Endothelial cell (in vitro differentiated cells): ENCODE measurements around the gene CTNS. TPM values are rescaled to one million over a fixed set of nuclear protein-coding genes. Genes with fewer than 3 reads are reported as not detected.
"Not testable (repeated sequence)": the region's sequence is repeated elsewhere in the genome, so short reads cannot be mapped to it uniquely, and the experiment has no call there.

Experiments
- DNase-seq: peaks from one replicate; pipeline ENCODE4 v3.0.0; 2021; ENCODE audit warnings: low spot score
- H3K27ac Mint-ChIP-seq: one replicate; pipeline ENCODE4 v1.8.0; 2021; ENCODE audit warnings: mixed read lengths, inconsistent platforms; ENCODE audit not compliant: unreplicated experiment
- H3K27me3 Mint-ChIP-seq: one replicate; pipeline ENCODE4 v1.8.0; 2021; ENCODE audit warnings: mild to moderate bottlenecking, moderate library complexity, mixed read lengths, inconsistent platforms; ENCODE audit not compliant: unreplicated experiment
- H3K36me3 Mint-ChIP-seq: one replicate; pipeline ENCODE4 v1.8.0; 2021; ENCODE audit warnings: mild to moderate bottlenecking, low read depth, mixed read lengths, inconsistent platforms; ENCODE audit not compliant: unreplicated experiment
- H3K4me1 Mint-ChIP-seq: one replicate; pipeline ENCODE4 v1.8.0; 2021; ENCODE audit warnings: mild to moderate bottlenecking, mixed read lengths, inconsistent platforms; ENCODE audit not compliant: unreplicated experiment
- H3K4me3 Mint-ChIP-seq: one replicate; pipeline ENCODE4 v1.8.0; 2021; ENCODE audit warnings: mild to moderate bottlenecking, mixed read lengths, inconsistent platforms; ENCODE audit not compliant: unreplicated experiment
- H3K9me3 Mint-ChIP-seq: one replicate; pipeline ENCODE4 v1.8.0; 2021; ENCODE audit warnings: mixed read lengths, inconsistent platforms; ENCODE audit not compliant: unreplicated experiment
- total RNA-seq: library from RNA; stranded (reverse); fragmentation: NEBNext Ultra II Directional; extraction: Animal tissue kit (Norgen Biotek cat#: 25700); gene quantifications from one replicate; pipeline ENCODE4 v1.2.1, GENCODE V29; 2021; ENCODE audit not compliant: unreplicated experiment
- TF ChIP-seq, protein P1 (sequence below): fragments of 200-600 bp; sonication (generic); IDR thresholded peaks from one replicate; pipeline ENCODE4 v1.5.0; 2021; ENCODE audit warnings: antibody characterized with exemption; ENCODE audit not compliant: unreplicated experiment

Gene CTNS
- total RNA-seq, 1 donor from 2014 or later: 17.5 TPM

DNA sequence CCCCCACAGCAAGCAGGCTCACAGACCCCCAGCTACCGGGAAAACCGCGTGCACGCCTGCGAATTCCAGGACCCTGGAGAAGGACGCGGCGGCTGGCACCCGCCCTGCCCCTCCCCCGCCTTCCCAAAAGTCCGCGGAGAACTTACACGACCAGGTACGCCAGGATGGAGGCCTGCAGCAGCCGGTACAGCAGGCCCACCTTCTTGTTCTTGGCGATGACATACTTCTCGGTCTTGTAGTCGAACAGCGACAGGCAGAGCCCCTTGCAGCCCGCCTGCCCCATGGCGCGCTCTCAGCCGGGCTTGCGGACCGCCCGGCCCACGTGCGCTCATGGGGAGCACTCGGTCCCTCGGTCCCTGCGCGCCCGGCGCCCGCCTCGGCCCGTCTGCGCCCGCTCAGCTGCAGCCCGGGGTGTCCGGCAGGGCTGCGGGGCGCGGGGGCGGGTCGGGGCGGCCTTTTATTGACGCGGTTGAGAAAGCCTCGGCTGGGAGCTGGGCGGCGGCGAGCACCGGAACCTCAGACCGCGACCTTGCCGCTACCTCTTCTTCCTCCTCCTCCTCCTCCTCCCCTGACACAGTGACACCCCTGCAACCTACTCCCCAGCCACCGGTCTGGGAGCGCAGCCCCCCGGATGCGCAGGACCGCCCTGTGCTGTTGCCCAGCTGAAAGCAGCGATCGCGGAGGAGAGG is 59.3 kb downstream of the CTNS start, which contains the start of gene P2RX5:
TSS of gene P2RX5 (minus strand) at position 433 of the 689 bp plus-strand sequence. CDS start at position 283, 150 bp downstream.
- H3K4me1 Mint-ChIP-seq: no peaks in the 10 kb centered on the region
- TF ChIP-seq, protein P1, sequence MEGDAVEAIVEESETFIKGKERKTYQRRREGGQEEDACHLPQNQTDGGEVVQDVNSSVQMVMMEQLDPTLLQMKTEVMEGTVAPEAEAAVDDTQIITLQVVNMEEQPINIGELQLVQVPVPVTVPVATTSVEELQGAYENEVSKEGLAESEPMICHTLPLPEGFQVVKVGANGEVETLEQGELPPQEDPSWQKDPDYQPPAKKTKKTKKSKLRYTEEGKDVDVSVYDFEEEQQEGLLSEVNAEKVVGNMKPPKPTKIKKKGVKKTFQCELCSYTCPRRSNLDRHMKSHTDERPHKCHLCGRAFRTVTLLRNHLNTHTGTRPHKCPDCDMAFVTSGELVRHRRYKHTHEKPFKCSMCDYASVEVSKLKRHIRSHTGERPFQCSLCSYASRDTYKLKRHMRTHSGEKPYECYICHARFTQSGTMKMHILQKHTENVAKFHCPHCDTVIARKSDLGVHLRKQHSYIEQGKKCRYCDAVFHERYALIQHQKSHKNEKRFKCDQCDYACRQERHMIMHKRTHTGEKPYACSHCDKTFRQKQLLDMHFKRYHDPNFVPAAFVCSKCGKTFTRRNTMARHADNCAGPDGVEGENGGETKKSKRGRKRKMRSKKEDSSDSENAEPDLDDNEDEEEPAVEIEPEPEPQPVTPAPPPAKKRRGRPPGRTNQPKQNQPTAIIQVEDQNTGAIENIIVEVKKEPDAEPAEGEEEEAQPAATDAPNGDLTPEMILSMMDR: no peak
- peak within 1 kb of the TSS; percentile 77 for H3K4me3 Mint-ChIP-seq
- no peak within 1 kb of the TSS for H3K27ac Mint-ChIP-seq
- peak; percentile 42 for DNase-seq
- no peaks in the 10 kb centered on the region for H3K9me3 Mint-ChIP-seq
- H3K36me3 Mint-ChIP-seq: no peaks in the 10 kb centered on the region
- peaks cover 10% of the 10 kb centered on the region for H3K27me3 Mint-ChIP-seq

- H3K36me3 Mint-ChIP-seq: no peaks in the 10 kb centered on the region
- DNase-seq: no peak
- H3K9me3 Mint-ChIP-seq: no peaks in the 10 kb centered on the region
- no peak overlapping the region for H3K4me3 Mint-ChIP-seq
- H3K27me3 Mint-ChIP-seq: peaks cover 10% of the 10 kb centered on the region
- TF ChIP-seq, protein P1: no peak
- no peak overlapping the region for H3K27ac Mint-ChIP-seq
- H3K4me1 Mint-ChIP-seq: no peaks in the 10 kb centered on the region
Measured at GRCh38 chr17:3697103-3697476, 60.5 kb downstream of the CTNS start.

DNA sequence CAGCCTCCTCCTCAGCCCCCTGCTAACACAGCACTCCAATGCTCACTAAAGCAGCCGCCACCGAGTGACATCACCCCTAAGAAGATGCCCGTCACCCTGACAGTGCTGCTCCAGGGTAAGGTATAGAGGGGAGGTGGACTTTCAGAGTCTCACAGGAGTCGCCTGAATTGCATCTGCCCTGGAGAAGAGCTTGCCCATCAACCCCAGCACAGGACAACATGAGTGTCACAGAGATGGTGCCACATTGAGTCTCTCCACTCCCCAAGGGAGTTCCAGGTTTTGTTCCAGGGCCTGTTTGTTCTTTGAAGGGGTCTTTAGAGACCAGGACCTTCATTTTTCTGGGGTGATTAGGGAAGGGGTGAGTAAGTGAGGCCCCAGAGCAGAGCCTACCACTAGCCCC is 61.6 kb downstream of the CTNS start:
- Mint-ChIP-seq H3K4me3 (no peak overlapping the region), H3K27ac (no peak overlapping the region), H3K36me3 (peaks cover 7% of the 10 kb centered on the region), H3K9me3 (no peaks in the 10 kb centered on the region), H3K4me1 (no peaks in the 10 kb centered on the region), H3K27me3 (peaks cover 10% of the 10 kb centered on the region)
- TF ChIP-seq, protein P1: no peak
- no peak for DNase-seq

GRCh38 chr17:3699951-3700350 is 63.4 kb downstream of the CTNS start:
- Mint-ChIP-seq H3K27me3 (peaks cover 7% of the 10 kb centered on the region), H3K9me3 (no peaks in the 10 kb centered on the region), H3K27ac (no peak overlapping the region), H3K36me3 (peaks cover 7% of the 10 kb centered on the region), H3K4me1 (peaks cover 4% of the 10 kb centered on the region), H3K4me3 (no peak overlapping the region)
- TF ChIP-seq, protein P1: no peak
- no peak for DNase-seq

GRCh38 chr17:3702041-3702539 is 65.5 kb downstream of the CTNS start:
- not testable (repeated sequence) for DNase-seq, H3K27ac Mint-ChIP-seq, H3K9me3 Mint-ChIP-seq, H3K27me3 Mint-ChIP-seq, H3K36me3 Mint-ChIP-seq, H3K4me1 Mint-ChIP-seq
- peak overlapping the region; percentile 28 for H3K4me3 Mint-ChIP-seq
